IPS-15b (cell line): Measurements from ENCODE around the gene SLC35E2B.
"Not testable (repeated sequence)": the region's sequence is repeated elsewhere in the genome, so short reads cannot be mapped to it uniquely, and the experiment has no call there.

Experiments used
- H3K27me3 ChIP-seq: one replicate; pipeline ENCODE4 v1.6.1; 2013; ENCODE audit warnings: low read length; ENCODE audit not compliant: control insufficient read depth, insufficient read depth
- H3K36me3 ChIP-seq: one replicate; pipeline ENCODE4 v1.6.1; 2013; ENCODE audit warnings: low read length; ENCODE audit not compliant: control insufficient read depth, insufficient read depth
- H3K4me1 ChIP-seq: one replicate; pipeline ENCODE4 v1.6.1; 2013; ENCODE audit warnings: mild to moderate bottlenecking, low read length; ENCODE audit not compliant: control insufficient read depth, insufficient read depth
- H3K4me3 ChIP-seq: one replicate; pipeline ENCODE4 v1.5.1; 2013; ENCODE audit warnings: low read depth, low read length
- H3K9ac ChIP-seq: one replicate; pipeline ENCODE4 v1.6.1; 2013; ENCODE audit warnings: low read depth, mild to moderate bottlenecking, low read length
- H3K9me3 ChIP-seq: one replicate; pipeline ENCODE4 v1.6.1; 2013; ENCODE audit warnings: mild to moderate bottlenecking, low read length; ENCODE audit not compliant: control insufficient read depth, insufficient read depth

The SLC35E2B gene

DNA sequence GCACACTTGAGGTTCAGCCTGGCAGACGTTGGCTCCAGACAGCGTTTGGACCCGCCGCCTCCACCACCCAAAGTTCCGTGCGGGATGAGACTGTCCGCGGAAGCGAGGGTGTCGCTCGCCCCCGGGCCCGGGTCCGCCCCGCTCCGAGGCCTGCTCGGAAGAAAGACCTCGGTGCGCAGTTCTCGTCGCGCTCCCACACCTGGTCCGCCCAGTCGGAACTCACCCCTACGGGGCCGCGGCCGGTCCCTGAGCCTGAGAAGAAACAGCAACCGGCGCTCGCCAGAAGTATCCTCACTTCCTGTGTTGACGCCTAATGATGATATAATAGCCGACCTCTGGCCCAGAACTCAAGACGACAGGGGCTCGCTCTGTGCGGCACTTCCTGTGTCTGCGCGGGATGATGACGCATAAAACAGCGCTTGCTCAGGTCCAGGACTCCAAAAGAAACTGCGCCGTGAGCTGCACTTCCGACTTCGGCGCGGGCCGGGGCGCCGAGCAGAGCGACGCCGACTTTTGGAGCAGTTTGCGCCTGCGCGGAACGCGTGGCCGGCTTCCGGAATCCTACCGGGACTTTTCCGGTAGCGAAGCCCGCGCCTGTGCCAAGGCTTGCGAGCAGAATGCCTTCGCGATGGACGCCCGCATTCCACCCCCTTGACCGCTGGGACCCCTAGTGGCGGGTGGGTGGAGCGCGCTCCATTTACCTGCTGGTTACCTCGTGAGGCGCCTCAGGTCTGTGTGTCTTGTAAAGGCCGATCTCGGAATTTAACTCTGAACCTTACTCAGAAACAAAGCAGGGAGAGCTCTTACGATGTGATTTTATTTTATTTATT is 31.7 kb upstream of the SLC35E2B start, which contains the start of gene CDK11A:
CDK11A (minus strand) TSS at position 323 of the 830 bp plus-strand sequence. CDS start 1,539 bp downstream, outside the sequence.
- H3K36me3 ChIP-seq, H3K4me1 ChIP-seq, H3K9me3 ChIP-seq, H3K27me3 ChIP-seq: not testable (repeated sequence)
- peak within 1 kb of the TSS; percentile 50 for H3K4me3 ChIP-seq
- peak within 1 kb of the TSS; percentile 54 for H3K9ac ChIP-seq

DNA sequence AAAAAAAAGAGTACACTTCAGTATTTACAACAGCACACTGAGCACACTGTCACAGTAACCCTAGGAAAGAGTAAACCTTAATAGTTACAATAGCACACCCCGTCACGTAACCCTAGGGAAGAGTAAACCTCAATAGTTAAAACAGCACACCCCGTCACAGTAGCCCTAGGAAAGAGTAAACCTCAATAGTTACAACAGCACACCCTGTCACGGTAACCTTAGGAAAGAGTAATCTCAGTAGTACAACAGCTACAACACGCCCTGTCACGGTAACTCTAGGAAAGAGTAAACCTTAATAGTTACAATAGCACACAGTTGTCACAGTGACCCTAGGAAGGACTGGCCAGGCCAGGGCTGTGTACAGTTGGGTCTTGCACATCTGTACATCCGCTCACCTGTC is 28.6 kb upstream of the SLC35E2B start:
- Histone ChIP-seq H3K9ac (no peak overlapping the region), H3K27me3 (no peaks in the 10 kb centered on the region), H3K4me3 (no peak overlapping the region), H3K4me1 (no peaks in the 10 kb centered on the region), H3K36me3 (peaks cover 14% of the 10 kb centered on the region), H3K9me3 (no peaks in the 10 kb centered on the region)

DNA sequence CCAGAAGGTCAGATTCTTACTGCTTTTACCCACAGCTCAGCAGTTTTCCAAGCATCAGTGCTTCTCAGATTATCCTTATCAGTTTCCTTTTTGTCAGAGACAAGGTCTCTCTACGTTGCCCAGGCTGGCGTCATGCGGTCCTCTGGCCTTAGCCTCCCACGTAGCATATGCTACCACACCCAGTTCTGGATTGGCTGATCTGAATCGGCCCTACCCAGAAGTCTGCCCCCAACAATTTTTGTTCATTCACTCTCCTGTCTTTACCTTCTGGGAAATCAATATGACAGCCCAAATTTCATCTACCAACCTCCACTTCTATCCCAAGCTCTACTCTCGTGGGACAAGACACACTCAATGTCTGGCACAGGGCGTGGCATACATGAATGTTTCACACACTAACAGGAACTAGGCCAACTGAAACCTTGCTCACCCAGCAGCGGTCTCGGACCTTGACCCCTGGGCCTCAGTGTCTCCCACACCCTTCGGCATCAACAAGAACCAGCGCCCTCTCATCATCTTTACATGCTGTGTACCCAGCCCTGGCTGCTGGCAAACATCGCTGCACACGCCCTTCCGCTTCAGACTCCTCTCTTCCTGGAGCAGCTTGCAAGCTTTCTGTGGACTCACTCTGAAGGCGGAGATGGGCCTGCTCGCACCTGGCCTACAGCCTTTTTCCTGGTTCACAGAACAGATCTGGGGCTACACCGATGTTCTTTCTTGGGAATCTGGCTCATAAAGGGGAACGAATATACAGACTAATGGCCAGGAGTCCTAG is 22.7 kb upstream of the SLC35E2B start:
- H3K4me1 ChIP-seq, H3K27me3 ChIP-seq, H3K9ac ChIP-seq, H3K4me3 ChIP-seq, H3K9me3 ChIP-seq, H3K36me3 ChIP-seq: not testable (repeated sequence)

DNA sequence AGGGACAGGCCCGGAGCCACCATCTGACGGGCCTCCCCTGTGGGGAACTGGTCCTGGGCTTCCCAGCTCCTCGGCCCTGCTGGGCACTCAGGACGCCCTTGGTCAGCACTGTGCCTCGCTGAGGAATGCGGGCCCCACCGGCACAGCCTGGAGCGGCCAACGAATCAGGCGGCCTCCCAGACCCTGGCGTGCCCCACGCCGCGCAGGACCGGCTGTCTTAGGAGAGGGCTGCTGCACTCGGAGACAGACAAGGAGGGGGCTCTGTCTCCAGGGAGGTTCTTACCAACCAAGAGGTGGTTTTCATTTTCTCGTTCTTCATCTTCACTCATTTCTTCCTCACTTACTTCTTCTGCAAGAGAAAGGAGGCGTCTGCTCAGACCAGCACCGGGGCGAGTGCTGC is 15.3 kb upstream of the SLC35E2B start:
- not testable (repeated sequence) for H3K9ac ChIP-seq, H3K4me1 ChIP-seq, H3K27me3 ChIP-seq, H3K4me3 ChIP-seq, H3K9me3 ChIP-seq
- peaks cover 14% of the 10 kb centered on the region for H3K36me3 ChIP-seq

DNA sequence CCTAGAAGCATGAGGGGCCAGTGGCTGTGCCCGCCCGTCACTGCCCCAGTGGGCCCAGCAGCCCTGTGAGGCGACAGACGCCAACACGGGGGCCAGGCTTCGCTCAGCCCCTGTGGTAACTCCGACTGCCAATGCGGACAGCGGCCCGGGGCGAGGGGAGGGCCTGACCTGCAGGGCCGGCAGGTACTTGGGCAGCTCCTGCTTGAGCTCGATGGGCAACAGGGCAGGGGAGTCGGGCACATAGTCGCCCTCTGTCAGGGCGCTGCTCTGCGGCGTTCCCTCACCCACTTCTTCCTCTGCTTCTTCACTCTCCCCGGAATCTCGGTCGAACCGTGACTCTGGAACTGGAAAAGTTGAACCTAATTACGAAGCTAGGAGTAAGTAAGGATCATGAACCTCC is 14.6 kb upstream of the SLC35E2B start:
- H3K36me3 ChIP-seq: peaks cover 14% of the 10 kb centered on the region
- not testable (repeated sequence) for H3K27me3 ChIP-seq

DNA sequence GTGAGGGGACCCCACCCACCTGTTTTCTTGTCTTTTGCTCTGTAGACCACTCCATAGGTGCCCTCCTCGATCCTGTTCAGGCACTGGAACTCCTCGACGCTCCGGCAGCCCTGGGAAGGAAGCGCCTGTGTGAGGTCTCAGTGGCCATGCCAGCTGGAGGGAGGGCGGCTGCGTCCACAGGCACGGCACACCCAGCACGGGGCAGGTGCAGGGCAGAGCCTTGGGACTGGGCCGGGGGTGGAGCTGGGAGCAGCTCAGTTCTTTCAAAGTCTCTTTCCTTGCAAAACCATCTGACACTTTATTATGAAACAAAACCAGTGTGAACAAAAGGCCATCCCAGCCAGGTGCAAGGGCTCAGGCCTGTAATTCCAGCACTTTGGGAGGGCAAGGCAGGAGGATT is 13.0 kb upstream of the SLC35E2B start:
- H3K4me3 ChIP-seq, H3K27me3 ChIP-seq, H3K9me3 ChIP-seq, H3K4me1 ChIP-seq, H3K9ac ChIP-seq: not testable (repeated sequence)
- peaks cover 14% of the 10 kb centered on the region for H3K36me3 ChIP-seq

More for the DNA sequence above, 14.6 kb upstream of the SLC35E2B start:
- H3K4me3 ChIP-seq, H3K9ac ChIP-seq, H3K9me3 ChIP-seq, H3K4me1 ChIP-seq: not testable (repeated sequence)

DNA sequence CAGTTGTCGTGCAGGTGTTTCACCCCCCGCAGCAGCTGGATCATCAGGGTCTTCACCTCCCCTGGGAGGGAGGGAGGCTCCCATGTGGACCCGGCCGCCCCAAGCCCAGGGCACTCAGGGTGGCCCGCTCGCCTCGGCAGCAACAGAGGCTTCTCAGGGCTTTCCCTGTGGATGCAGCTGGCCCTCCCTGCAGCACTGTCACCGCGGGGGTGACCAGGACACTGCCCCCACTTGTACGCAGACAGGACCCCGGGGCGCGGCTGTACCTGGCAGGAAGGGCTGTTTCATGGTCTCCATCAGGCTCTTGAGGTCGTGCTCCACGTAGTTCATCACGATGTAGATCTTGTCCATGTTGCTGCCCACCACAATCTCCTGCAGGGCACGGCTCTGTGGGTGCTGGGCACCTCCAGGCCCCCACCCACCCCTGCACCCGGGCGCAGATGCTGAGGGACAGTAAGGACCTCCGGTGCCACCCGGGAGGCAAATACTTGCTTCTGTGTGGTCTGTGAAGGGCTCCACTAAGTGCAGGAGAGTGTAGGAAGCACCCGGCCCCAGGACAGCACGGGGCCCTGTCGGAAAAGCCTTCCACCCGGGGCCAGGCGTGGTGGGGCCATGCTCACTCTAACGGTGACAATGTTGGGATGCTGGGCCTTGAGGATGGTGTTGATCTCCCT is 11.8 kb upstream of the SLC35E2B start:
- H3K9me3 ChIP-seq, H3K4me1 ChIP-seq, H3K27me3 ChIP-seq, H3K4me3 ChIP-seq, H3K9ac ChIP-seq: not testable (repeated sequence)
- H3K36me3 ChIP-seq: peaks cover 14% of the 10 kb centered on the region

DNA sequence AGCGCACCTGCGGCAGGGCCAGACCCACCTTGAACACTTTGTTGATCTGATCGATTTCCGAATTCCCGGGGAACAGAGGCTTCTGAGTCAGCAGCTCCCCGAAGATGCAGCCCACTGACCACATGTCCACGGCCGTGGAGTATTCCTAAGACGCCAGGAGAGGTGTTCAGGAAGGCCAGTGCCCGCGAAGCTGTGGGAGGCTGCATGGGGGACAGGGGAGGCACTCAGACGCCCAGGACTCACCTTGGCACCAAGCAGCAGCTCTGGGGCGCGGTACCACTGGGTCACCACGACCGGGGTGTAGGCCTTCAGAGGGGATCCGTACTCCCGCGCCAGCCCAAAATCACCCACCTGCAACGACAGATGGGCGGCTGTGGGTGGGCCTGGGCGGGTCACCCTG is 11.2 kb upstream of the SLC35E2B start:
- Histone ChIP-seq H3K9me3 (no peaks in the 10 kb centered on the region), H3K4me3 (no peak overlapping the region), H3K4me1 (no peaks in the 10 kb centered on the region), H3K27me3 (no peaks in the 10 kb centered on the region), H3K9ac (no peak overlapping the region), H3K36me3 (peaks cover 14% of the 10 kb centered on the region)

DNA sequence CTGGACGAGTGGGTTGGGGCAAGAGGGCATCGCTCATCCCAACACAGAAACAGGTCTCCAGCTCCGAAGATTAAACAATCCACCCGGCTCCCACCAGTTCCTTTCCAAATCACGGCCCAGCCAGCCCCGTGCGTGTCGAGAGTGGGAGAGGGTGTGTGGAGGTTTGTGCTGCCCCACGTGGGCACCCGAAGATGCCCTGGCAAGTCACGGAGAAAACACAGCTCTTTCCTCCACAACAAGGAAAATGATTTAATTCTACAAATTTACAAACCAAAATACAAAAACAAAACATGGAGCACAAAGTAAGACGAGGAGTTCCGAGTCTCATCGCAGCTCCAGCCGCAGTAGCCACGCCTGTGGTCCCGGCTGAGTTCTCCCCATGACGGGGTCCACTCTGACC is 9.9 kb upstream of the SLC35E2B start:
- H3K9ac ChIP-seq, H3K9me3 ChIP-seq, H3K27me3 ChIP-seq, H3K4me3 ChIP-seq, H3K4me1 ChIP-seq: not testable (repeated sequence)
- peaks cover 14% of the 10 kb centered on the region for H3K36me3 ChIP-seq

DNA sequence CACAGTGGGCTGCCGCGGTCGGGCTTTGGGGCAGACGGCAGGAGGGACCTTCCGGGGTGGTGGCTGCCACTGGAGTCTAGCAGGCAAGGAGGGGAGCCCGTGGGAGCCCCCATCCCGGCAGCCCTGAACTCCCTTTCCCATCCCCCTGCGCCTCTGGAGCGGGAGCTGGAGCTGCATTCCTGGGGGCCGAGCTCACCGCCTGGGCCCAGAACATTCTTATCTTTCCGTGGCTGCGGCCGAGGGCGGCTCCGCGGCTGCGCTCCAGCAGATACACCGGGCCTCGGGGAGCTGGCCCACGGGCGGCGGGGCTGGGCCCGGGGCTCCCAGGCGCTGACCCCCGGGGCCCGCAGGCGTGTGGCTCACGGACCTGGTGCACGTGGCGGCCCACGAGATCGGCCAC is 8.0 kb upstream of the SLC35E2B start:
- H3K36me3 ChIP-seq: peaks cover 11% of the 10 kb centered on the region
- not testable (repeated sequence) for H3K9ac ChIP-seq, H3K27me3 ChIP-seq, H3K4me3 ChIP-seq, H3K9me3 ChIP-seq, H3K4me1 ChIP-seq

DNA sequence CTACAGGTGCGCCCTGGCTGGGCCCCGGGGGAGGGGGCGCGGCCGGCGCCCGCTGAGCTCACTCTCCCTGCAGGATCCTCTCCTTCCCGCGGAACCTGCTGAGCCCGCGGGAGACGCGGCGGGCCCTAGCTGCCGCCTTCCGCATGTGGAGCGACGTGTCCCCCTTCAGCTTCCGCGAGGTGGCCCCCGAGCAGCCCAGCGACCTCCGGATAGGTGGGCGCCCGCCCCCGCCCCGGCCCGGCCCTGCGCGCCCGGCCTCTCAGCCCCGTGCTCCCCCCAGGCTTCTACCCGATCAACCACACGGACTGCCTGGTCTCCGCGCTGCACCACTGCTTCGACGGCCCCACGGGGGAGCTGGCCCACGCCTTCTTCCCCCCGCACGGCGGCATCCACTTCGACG is 7.5 kb upstream of the SLC35E2B start:
- not testable (repeated sequence) for H3K4me3 ChIP-seq, H3K4me1 ChIP-seq, H3K9me3 ChIP-seq, H3K9ac ChIP-seq, H3K27me3 ChIP-seq
- H3K36me3 ChIP-seq: peaks cover 11% of the 10 kb centered on the region

DNA sequence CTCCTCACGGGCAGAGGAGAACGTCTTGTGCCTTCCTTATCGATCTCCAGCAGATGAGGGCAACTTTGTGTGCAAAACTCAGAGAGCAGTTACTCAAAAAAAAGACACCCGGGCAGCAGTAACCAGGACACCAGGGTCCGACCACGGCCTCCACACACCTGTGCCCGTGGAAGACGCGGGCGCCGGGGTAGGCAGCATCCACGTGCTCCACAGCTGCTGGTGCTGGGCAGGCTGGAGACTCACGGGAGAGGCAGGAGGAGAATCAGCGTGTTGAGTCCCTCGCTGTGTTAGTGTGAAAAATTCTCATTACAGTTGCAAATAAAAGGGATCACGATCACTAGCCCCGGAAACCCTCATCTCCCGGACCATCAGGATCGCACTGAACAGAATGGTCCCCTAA is 6.5 kb upstream of the SLC35E2B start:
- H3K36me3 ChIP-seq, H3K9me3 ChIP-seq, H3K9ac ChIP-seq, H3K4me3 ChIP-seq, H3K27me3 ChIP-seq, H3K4me1 ChIP-seq: not testable (repeated sequence)
